Endothelial cell of umbilical vein (primary cell): Measurements from ENCODE around the gene GTF2H4.
"Not testable (repeated sequence)": the region's sequence is repeated elsewhere in the genome, so short reads cannot be mapped to it uniquely, and the experiment has no call there.

Experiments used
- CTCF ChIP-seq, 2 donors: IDR thresholded peaks; 1 replicate in 1 of 2; 2 replicates in 1 of 2; pipeline ENCODE4 v1.5.1; 2011; ENCODE audit warnings: low read length in 2 of 2, mild to moderate bottlenecking in 2 of 2, moderate library complexity in 2 of 2, control low read depth in 1 of 2, inconsistent platforms in 1 of 2, low read depth in 1 of 2; ENCODE audit not compliant: insufficient read depth in 1 of 2; ENCODE audit errors: extremely low read depth in 1 of 2
- EZH2 ChIP-seq: IDR thresholded peaks from 2 replicates; pipeline ENCODE4 v1.6.1; 2012; ENCODE audit warnings: borderline replicate concordance, low read depth, mild to moderate bottlenecking, moderate library complexity, low read length, inconsistent platforms; ENCODE audit not compliant: severe bottlenecking
- JUN ChIP-seq: IDR thresholded peaks from 2 replicates; pipeline ENCODE4 v1.6.1; 2011; ENCODE audit warnings: borderline replicate concordance, low read depth; ENCODE audit not compliant: insufficient read length, insufficient read depth
- MAX ChIP-seq: IDR thresholded peaks from 2 replicates; pipeline ENCODE4 v1.6.1; 2011; ENCODE audit not compliant: insufficient read depth, insufficient read length
- MYC ChIP-seq: IDR thresholded peaks from one replicate; pipeline ENCODE4 v1.6.1; 2011; ENCODE audit warnings: mild to moderate bottlenecking, low read depth, low read length
- POLR2A ChIP-seq: IDR thresholded peaks from 2 replicates; pipeline ENCODE4 v1.6.1; 2012; ENCODE audit warnings: low read depth, mild to moderate bottlenecking, control low read depth, low read length
- POLR2AphosphoS5 ChIP-seq: IDR thresholded peaks from 2 replicates; pipeline ENCODE4 v1.6.1; 2012; ENCODE audit warnings: low read depth, mild to moderate bottlenecking, control low read depth, low read length, moderate library complexity; ENCODE audit not compliant: insufficient read depth

- TF ChIP-seq MAX; POLR2AphosphoS5; CTCF (IDR thresholded peaks at IDR 0.05; ENCODE audit: extremely low read depth in 1 of 2, insufficient read depth in 1 of 2, low read depth in 1 of 2, low read length in 2 of 2); EZH2; POLR2A; JUN; MYC: not testable (repeated sequence)
These were observed 2.5 kb downstream of the GTF2H4 start for GRCh38 chr6:30910473-30910872.
